Right ventricle myocardium inferior (tissue), 1 donor: Measurements from ENCODE around the gene SAMD9. TPM values are rescaled to one million over a fixed set of nuclear protein-coding genes. Genes with fewer than 3 reads are reported as not detected.
"Not testable (repeated sequence)": the region's sequence is repeated elsewhere in the genome, so short reads cannot be mapped to it uniquely, and the experiment has no call there.

Experiments
- ATAC-seq: fragments of 200-7000 bp; cut with Tn5 transposase; one replicate; pipeline ENCODE4 v1.9.1; 2020; ENCODE audit warnings: mild to moderate bottlenecking, moderate library complexity
- DNase-seq: peaks from one replicate; pipeline ENCODE4 v3.0.0; 2021; ENCODE audit errors: missing footprints
- intact Hi-C: fragments of 100-400 bp; cut with DNase I; formaldehyde crosslinking; loops from one replicate; pipeline ENCODE4 v1.11.0; 2022
- total RNA-seq: library from RNA; stranded (reverse); fragmentation: NEBNext Ultra II Directional; extraction: Animal tissue kit (Norgen Biotek cat#: 25700); gene quantifications from one replicate; pipeline ENCODE4 v1.2.1, GENCODE V29; 2021
- donor health status: DM: no; HTN: yes; CAD: no; lungs with severe emphysema.

SAMD9 gene
- total RNA-seq, 1 donor from 2014 or later, result 3.2 TPM

DNA sequence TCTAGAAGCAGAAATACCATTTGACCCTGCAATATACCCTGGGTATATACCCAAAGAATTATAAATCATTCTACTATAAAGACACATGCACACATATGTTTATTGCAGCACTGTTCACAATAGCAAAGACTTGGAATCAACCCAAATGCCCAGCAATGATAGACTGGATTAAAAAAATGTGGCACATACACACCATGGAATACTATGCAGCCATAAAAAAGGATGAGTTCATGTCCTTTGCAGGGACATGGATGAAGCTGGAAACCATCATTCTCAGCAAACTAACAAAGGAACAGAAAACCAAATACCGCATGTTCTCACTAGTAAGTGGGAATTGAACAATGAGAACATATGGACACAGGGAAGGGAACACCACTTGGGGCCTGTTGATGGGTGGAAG, 9.2 kb upstream of the SAMD9 start:
- intact Hi-C loops, ATAC-seq, DNase-seq: not testable (repeated sequence)

DNA sequence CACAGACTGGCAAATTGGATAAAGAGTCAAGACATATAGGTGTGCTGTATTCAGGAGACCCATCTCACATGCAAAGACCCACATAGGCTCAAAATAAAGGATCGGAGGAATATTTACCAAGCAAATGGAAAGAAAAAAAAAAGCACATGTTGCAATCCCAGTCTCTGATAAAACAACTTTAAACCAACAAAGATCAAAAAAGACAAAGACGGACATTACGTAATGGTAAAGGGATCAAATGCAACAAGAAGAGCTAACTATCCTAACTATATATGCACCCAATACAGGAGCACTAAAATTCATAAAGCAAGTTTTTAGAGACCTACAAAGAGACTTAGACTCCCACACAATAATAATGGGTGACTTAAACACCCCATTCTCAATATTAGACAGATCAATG, 5.8 kb upstream of the SAMD9 start:
- intact Hi-C loops, DNase-seq, ATAC-seq: not testable (repeated sequence)

GRCh38 chr7:93120592-93121549, 3.1 kb upstream of the SAMD9 start:
- no peak for DNase-seq
- intact Hi-C loops, result no loop called here
- no peak for ATAC-seq

GRCh38 chr7:93119191-93119905, 1.6 kb upstream of the SAMD9 start:
- ATAC-seq (no peak), DNase-seq (no peak)

DNA sequence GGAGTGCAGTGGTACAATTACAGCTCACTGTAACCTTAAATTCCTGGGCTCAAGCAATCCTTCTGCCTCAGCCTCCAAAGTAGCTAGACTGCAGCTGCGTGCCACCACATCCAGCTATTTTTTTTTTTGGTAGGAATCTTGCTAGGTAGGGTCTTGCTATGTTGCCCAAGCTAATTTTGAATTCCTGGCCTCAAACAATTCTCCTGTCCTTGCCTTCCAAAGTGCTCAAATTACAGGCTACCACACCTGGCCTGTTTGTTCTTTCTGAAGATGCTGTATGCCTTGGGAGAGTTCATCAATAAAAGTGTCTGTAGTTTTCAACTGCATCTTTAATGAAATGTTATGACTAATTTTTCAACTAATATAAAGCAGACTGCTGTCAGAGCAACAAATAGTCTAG, 452 bp downstream of the SAMD9 start:
- intact Hi-C loops, result no loop called here
- DNase-seq, result no peak
- no peak for ATAC-seq

More at GRCh38 chr7:93119191-93119905, 1.6 kb upstream of the SAMD9 start:
- intact Hi-C loops, result no loop called here

GRCh38 chr7:93115796-93116195, 2.0 kb downstream of the SAMD9 start:
- ATAC-seq (no peak), DNase-seq (no peak)
- intact Hi-C loops, result no loop called here

GRCh38 chr7:93108003-93108402, 9.8 kb downstream of the SAMD9 start:
- intact Hi-C loops, result no loop called here
- ATAC-seq (no peak), DNase-seq (no peak)

GRCh38 chr7:93097388-93097787, 20.4 kb downstream of the SAMD9 start:
- intact Hi-C loops, result no loop called here
- no peak for DNase-seq
- ATAC-seq, result no peak

GRCh38 chr7:93092757-93093370, 24.9 kb downstream of the SAMD9 start:
- intact Hi-C loops, result no loop called here
- ATAC-seq, result no peak
- no peak for DNase-seq

DNA sequence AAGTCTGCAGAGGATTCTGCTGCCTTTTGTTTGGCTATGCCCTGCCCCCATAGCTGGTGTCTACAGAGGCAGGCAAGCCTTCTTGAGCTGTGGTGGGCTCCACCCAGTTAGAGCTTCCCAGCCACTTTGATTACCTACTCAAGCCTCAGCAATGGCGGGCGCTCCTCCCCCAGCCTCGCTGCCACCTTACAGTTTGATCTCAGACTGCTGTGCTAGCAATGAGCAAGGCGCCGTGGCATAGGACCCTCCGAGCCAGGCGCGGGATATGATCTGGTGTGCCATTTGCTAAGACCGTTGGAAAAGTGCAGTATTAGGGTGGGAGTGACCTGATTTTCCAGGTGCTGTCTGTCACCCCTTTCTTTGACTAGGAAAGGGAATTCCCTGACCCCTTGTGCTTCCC, 44.4 kb downstream of the SAMD9 start:
- intact Hi-C loops, ATAC-seq: not testable (repeated sequence)
- peak; percentile 34 for DNase-seq

GRCh38 chr7:93062599-93062998, 55.2 kb downstream of the SAMD9 start:
- no peak for DNase-seq
- intact Hi-C loops, result no loop called here
- ATAC-seq, result no peak

DNA sequence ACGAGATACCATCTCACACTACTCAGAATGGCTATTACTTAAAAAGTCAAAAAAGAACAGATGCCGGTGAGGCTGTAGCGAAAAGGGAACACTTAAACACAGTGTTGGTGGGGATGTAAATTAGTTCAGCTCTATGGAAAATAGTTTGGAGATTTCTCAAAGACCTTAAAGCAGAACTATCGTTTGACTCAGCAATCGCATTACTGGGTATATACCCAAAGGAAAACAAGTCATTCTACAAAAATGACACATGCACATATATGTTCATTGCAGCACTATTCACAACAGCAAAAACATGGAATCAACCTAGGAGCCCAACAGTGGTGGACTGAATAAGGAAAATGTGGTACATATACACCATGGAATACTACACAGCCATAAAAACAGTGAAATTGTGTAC, 56.9 kb downstream of the SAMD9 start:
- no peak for DNase-seq
- ATAC-seq, result no peak
- intact Hi-C loops, result no loop called here

GRCh38 chr7:93060025-93060424, 57.8 kb downstream of the SAMD9 start:
- intact Hi-C loops, result no loop called here
- ATAC-seq (no peak), DNase-seq (no peak)

GRCh38 chr7:93056621-93057020, 61.2 kb downstream of the SAMD9 start:
- intact Hi-C loops, result loop anchor here (10.0 kb wide), 1 partner anchor 182 kb away; no protein-coding TSS in a partner anchor
- not testable (repeated sequence) for ATAC-seq, DNase-seq

GRCh38 chr7:93055543-93056107, 62.2 kb downstream of the SAMD9 start:
- intact Hi-C loops, result loop anchor here (1.0 to 10.0 kb wide), 4 partner anchors 181 to 631 kb away; partner anchors contain the start of gene CDK6
- DNase-seq (no peak), ATAC-seq (no peak)

DNA sequence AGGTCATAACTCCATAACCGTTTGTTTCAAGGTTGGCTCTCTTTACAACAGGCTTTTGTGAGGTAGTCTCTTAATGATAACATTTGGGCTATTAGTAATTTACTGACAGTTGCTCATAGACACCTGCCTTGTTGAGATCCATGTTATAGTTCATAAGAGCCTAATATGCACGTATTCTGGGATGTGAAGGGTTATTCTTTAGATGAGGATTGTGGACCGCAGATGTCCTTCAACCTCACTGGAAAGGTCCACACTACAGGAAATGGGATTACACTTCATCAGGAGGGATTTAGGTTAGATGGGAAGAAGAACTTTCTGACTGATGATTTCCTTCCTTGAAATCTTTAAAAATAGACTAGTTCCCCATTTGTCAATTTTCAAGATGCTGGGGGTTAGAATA, 62.8 kb downstream of the SAMD9 start:
- ATAC-seq (no peak), DNase-seq (no peak)
- intact Hi-C loops, result loop anchor here (1.0 to 10.0 kb wide), 4 partner anchors 180 to 630 kb away; partner anchors contain the start of gene CDK6

DNA sequence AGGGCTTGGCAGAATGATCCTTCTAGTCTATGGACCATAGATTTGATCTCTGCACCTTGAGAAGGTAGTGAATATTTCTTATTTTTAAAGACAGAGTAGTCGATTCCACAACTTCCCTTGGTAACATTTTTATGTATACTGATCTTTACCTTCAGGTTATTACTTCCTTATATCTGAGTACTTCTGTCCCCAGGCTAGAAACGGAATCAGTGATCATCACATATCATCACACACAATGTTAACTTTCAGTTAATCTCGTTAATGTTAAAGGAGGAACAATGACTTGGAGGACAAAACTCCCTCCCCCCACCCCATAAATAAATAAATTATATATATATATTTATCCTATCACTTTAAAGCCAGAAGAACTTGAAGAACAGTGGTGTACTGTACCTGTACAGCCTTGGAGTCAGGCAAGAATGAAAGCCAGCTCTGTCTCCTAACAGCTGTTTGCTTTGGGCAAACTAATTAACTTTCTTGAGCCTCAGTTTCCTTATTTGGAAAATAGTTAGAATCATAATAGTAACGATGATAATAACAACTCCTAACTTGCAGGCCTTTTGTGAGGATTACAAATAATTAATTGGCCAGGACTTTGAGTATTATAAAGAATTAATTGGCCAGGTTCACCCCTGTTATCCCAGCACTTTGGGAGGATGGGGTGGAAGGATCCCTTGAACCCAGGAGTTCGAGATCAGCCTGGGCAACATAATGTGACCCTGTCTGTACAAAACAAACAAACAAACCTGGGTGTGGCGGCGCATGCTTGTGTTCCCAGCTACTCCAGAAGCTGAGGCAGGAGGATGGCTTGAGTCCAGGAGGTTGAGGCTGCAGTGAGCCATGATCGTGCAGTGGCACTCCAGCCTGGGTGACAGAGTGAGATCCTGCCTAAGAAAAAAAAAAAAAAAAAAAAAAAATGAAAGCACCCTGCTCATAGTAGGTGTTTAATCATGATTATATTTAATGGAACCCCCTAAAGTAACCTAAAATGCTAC, 63.5 kb downstream of the SAMD9 start:
- ATAC-seq, result no peak
- DNase-seq, result no peak
- intact Hi-C loops, result loop anchor here (2.0 to 10.0 kb wide), 3 partner anchors 179 to 629 kb away; partner anchors contain the start of gene CDK6
